Ovary (tissue), 9 donors: ENCODE results near the gene SLC43A2. TPM values are rescaled to one million over a fixed set of nuclear protein-coding genes. Genes with fewer than 3 reads are reported as not detected.

ENCODE experiments used
- DNase-seq, 5 donors: peaks; one replicate each; pipeline ENCODE4 v3.0.0-alpha.2; 2019 to 2020
- H3K27ac ChIP-seq, 2 donors: fragments of 200-600 bp; one replicate each; pipeline versions ENCODE4 v1.5.1 to v1.8.0; 2019 to 2022
- H3K27me3 ChIP-seq: fragments of 200-600 bp; one replicate; pipeline ENCODE4 v1.8.0; 2022
- H3K36me3 ChIP-seq: fragments of 200-600 bp; sonication (generic); one replicate; pipeline ENCODE4 v1.5.1; 2019
- H3K4me1 ChIP-seq: one replicate; pipeline ENCODE4 v1.8.1; 2013; ENCODE audit warnings: mild to moderate bottlenecking, moderate library complexity; ENCODE audit not compliant: insufficient read depth
- H3K4me3 ChIP-seq: fragments of 200-600 bp; sonication (generic); one replicate; pipeline ENCODE4 v1.5.1; 2017
- H3K9me3 ChIP-seq, 2 donors: fragments of 200-600 bp in 1 of 2; sonication (generic) in 1 of 2; one replicate each; pipeline versions ENCODE4 v1.5.1 to v1.8.1; 2013 to 2019; ENCODE audit warnings: mild to moderate bottlenecking in 1 of 2, moderate library complexity in 1 of 2
- CTCF ChIP-seq, 3 donors: fragments of 450-650 bp in 2 of 3; fragments of 200-600 bp in 1 of 3; IDR thresholded peaks; one replicate each; pipeline versions ENCODE4 v1.5.1 to v1.8.0; 2016 to 2022; ENCODE audit warnings: antibody characterized with exemption in 3 of 3, mild to moderate bottlenecking in 1 of 3
- EP300 ChIP-seq: sonication (generic); formaldehyde crosslinking; IDR thresholded peaks from one replicate; pipeline ENCODE4 v1.6.1; 2017; ENCODE audit warnings: antibody characterized with exemption
- POLR2A ChIP-seq: fragments of 450-650 bp; IDR thresholded peaks from one replicate; pipeline ENCODE4 v1.6.1; 2017; ENCODE audit warnings: antibody characterized with exemption, mild to moderate bottlenecking, moderate library complexity
- WGBS, 3 donors: extraction: QIAGEN DNeasy Blood & Tissue Kit in 1 of 3; methylation state at CpG; one replicate each; pipeline versions ENCODE4 v1.1.5 to v1.1.7; 2013 to 2017; 5-methylcytosine and 5-hydroxymethylcytosine counted together
- intact Hi-C, 4 donors: fragments of 100-400 bp; cut with DNase I; formaldehyde crosslinking; loops; one replicate each; pipeline versions ENCODE4 v1.11.0 to v1.15.1; 2022 to 2023
- polyA plus RNA-seq, 2 donors: library from polyadenylated mRNA; stranded (reverse); fragments of 200-250 nt in 1 of 2; fragments of 350-450 nt in 1 of 2; fragmentation: Illumina TruSeq in 1 of 2; extraction: RNeasy Lipid Tissue Mini Kit (QIAGEN cat#74804) in 1 of 2; gene quantifications; one replicate each; pipeline ENCODE4 v1.2.3, GENCODE V29; 2013 to 2014
- total RNA-seq, 7 donors: library from RNA; depleted of rRNA in 2 of 7; stranded (reverse); fragments of >200 nt in 2 of 7; fragmentation: NEBNext Ultra II Directional in 3 of 7; extraction: Animal tissue kit (Norgen Biotek cat#: 25700) in 3 of 7; gene quantifications; one replicate each; pipeline versions ENCODE4 v1.1.0 to v1.2.4, GENCODE V29; 2016 to 2023
- donor health status: DM: no; HTN: no; CAD: no; lungs with moderate emphysema.
- donor health status: DM: no; HTN: no; CAD: no.
- donor health status: Bipolar disorder and iron deficiency.
- donor health status: DM: yes; HTN: yes; CAD: no.
- donor health status: DM: no; HTN: no; CAD: no.
- donor health status: DM: yes; HTN: yes; CAD: no.

SLC43A2 gene
- total and polyA plus RNA-seq, 9 donors = 3.5 to 24.6 (median 7.1) TPM

DNA sequence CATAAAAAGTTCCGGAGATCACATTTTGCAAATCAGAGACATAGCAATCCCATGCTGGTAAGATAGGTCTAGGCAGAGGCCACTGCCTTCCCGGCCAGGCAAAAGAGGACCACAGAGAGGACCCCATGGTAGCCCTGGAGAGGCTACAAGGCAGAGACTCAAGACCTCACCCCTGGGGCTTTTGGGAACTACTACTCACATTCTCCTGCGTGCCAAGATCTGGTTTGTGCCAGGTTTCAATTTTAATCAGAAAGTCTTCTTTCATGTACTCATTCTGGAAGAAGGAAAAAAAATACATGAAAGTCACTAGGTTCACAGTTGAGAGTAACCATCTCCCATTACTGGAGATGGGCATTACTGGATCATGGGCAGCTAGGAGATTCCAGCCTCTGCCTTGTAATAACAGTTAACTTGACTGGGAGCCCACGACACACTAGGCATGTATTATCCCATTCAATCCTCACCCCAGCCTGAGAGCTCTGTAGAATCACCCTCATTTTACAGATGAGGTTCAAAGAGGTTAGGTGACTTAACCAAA, 87.2 kb downstream of the SLC43A2 start:
- H3K27me3 ChIP-seq = no peaks in the 10 kb centered on the region
- no peak for TF ChIP-seq POLR2A
- no peak for TF ChIP-seq CTCF (IDR thresholded peaks at IDR 0.05)
- TF ChIP-seq EP300 = no peak
- DNase-seq = no peak
- no peaks in the 10 kb centered on the region for H3K9me3 ChIP-seq
- H3K27ac ChIP-seq = no peak overlapping the region
- intact Hi-C loops = no loop called here
- H3K4me3 ChIP-seq = no peak overlapping the region
- WGBS, 3 donors = 93 to 96% (median 94%) methylated on average over 4 of the region's 4 CpGs
- H3K36me3 ChIP-seq = no peaks in the 10 kb centered on the region
- H3K4me1 ChIP-seq = no peaks in the 10 kb centered on the region

- H3K4me3 ChIP-seq = no peak overlapping the region
- DNase-seq = no peak
- H3K27me3 ChIP-seq = no peaks in the 10 kb centered on the region
- no peaks in the 10 kb centered on the region for H3K4me1 ChIP-seq
- TF ChIP-seq POLR2A (no peak), CTCF (IDR thresholded peaks at IDR 0.05) (no peak), EP300 (no peak)
- no peaks in the 10 kb centered on the region for H3K36me3 ChIP-seq
- intact Hi-C loops = no loop called here
- WGBS, 3 donors = 92 to 94% (median 92%) methylated on average over 15 of the region's 15 CpGs
- H3K9me3 ChIP-seq = no peaks in the 10 kb centered on the region
- H3K27ac ChIP-seq = no peak overlapping the region
Measured at GRCh38 chr17:1539811-1540210, 88.8 kb downstream of the SLC43A2 start.

DNA sequence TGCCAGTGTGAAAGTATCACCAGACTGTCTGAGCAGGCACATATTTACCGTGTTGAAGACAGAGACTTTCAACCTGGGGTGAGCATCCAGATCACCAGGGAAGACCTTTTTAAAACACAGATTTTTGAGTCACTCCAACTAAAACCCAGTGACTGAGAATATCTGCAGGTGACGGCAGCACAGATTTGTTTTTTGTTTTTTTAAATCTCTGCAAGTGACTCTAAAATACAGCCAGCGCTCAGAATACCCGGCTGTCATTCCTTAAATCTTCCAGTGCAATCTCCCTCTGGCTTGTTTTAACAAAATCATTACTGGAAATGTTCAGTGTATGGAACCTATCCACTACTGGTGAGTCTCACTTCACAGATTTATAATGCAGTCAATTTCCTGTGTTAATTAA, 92.9 kb downstream of the SLC43A2 start:
- no peak for DNase-seq
- Histone ChIP-seq H3K36me3 (no peaks in the 10 kb centered on the region), H3K4me1 (no peaks in the 10 kb centered on the region), H3K27me3 (no peaks in the 10 kb centered on the region), H3K4me3 (no peak overlapping the region), H3K27ac (no peak overlapping the region), H3K9me3 (no peaks in the 10 kb centered on the region)
- 79 to 90% (median 85%) methylated on average over 4 of the region's 4 CpGs for WGBS, 3 donors
- TF ChIP-seq EP300 (no peak), CTCF (IDR thresholded peaks at IDR 0.05) (no peak), POLR2A (no peak)
- intact Hi-C loops = no loop called here

- H3K36me3 ChIP-seq = no peaks in the 10 kb centered on the region
Measured at GRCh38 chr17:1533661-1534325, 94.8 kb downstream of the SLC43A2 start.

More at GRCh38 chr17:1533661-1534325, 94.8 kb downstream of the SLC43A2 start:
- Histone ChIP-seq H3K27me3 (no peaks in the 10 kb centered on the region), H3K4me1 (no peaks in the 10 kb centered on the region), H3K27ac (no peak overlapping the region), H3K9me3 (no peaks in the 10 kb centered on the region), H3K4me3 (no peak overlapping the region)
- TF ChIP-seq CTCF (IDR thresholded peaks at IDR 0.05) = no peak
- TF ChIP-seq POLR2A = no peak
- no peak for TF ChIP-seq EP300
- WGBS, 3 donors = 25 to 60% (median 45%) methylated on average over 24 of the region's 24 CpGs
- no peak for DNase-seq
- intact Hi-C loops = no loop called here
